ENCODE data around the gene LENG1.

- TF ChIP-seq CTCF (IDR thresholded peaks at IDR 0.05) (no peak), POLR2A (IDR thresholded peaks at IDR 0.05) (no peak)
These were observed 17.2 kb downstream of the LENG1 start for GRCh38 chr19:54142166-54142780.

Measured in uterus (tissue), 2 donors.